Naive thymus-derived CD4-positive, alpha-beta T cell (primary cell): ENCODE results near the gene MRPL12. TPM values are rescaled to one million over a fixed set of nuclear protein-coding genes. Genes with fewer than 3 reads are reported as not detected.
"Not testable (repeated sequence)": the region's sequence is repeated elsewhere in the genome, so short reads cannot be mapped to it uniquely, and the experiment has no call there.

ENCODE experiments used
- ATAC-seq: fragments of 150-1000 bp; cut with Tn5 transposase; 2 replicates; pipeline ENCODE4 v1.10.0; 2021; ENCODE audit warnings: mild to moderate bottlenecking, moderate library complexity
- CTCF ChIA-PET: fragments of 350-600 bp; sonication (Branson Sonifier 250); formaldehyde crosslinking; loops from one replicate; lab custom pipeline; 2021; ENCODE audit warnings: antibody characterized with exemption; lab: Charles Lee
- POLR2A ChIA-PET: fragments of 350-600 bp; sonication (Branson Sonifier 250); formaldehyde crosslinking; loops from one replicate; lab custom pipeline; 2021; ENCODE audit warnings: antibody characterized with exemption, inconsistent platforms; lab: Charles Lee
- DNase-seq, 9 donors: peaks; one replicate each; pipeline versions ENCODE4 v3.0.0 to v3.0.0-alpha.2; 2020 to 2022; ENCODE audit warnings: mixed read lengths in 1 of 9
- H3K27ac ChIP-seq: one replicate; pipeline ENCODE4 v1.7.0; 2013; ENCODE audit warnings: mild to moderate bottlenecking, low read depth, low read length, moderate library complexity
- H3K27me3 ChIP-seq, 2 donors: one replicate each; pipeline ENCODE4 v1.7.0; 2013; ENCODE audit warnings: low read length in 2 of 2, mild to moderate bottlenecking in 2 of 2, moderate library complexity in 2 of 2; ENCODE audit not compliant: control insufficient read depth in 2 of 2, insufficient read depth in 2 of 2
- H3K36me3 ChIP-seq, 3 experiments: 1 replicate in 2 of 3; 2 replicates in 1 of 3; pipeline ENCODE4 v1.7.0; 2013; ENCODE audit warnings: low read length in 3 of 3, mild to moderate bottlenecking in 3 of 3, moderate library complexity in 1 of 3; ENCODE audit not compliant: insufficient read depth in 3 of 3, control insufficient read depth in 2 of 3
- H3K4me1 ChIP-seq, 2 donors: one replicate each; pipeline ENCODE4 v1.7.0; 2013; ENCODE audit warnings: low read length in 2 of 2, mild to moderate bottlenecking in 2 of 2, moderate library complexity in 1 of 2; ENCODE audit not compliant: control insufficient read depth in 2 of 2, insufficient read depth in 2 of 2
- H3K4me3 ChIP-seq: 2 replicates; pipeline ENCODE4 v1.7.0; 2013; ENCODE audit warnings: mild to moderate bottlenecking, low read length
- H3K9me3 ChIP-seq, 3 experiments: 1 replicate in 2 of 3; 2 replicates in 1 of 3; pipeline ENCODE4 v1.7.0; 2013; ENCODE audit warnings: low read length in 3 of 3; ENCODE audit not compliant: control insufficient read depth in 2 of 3
- H3K27ac Mint-ChIP-seq, 9 donors: one replicate each; pipeline ENCODE4 v1.8.0; 2020 to 2022; ENCODE audit warnings: mixed read lengths in 9 of 9, mild to moderate bottlenecking in 8 of 9, moderate library complexity in 5 of 9, inconsistent platforms in 2 of 9
- H3K27me3 Mint-ChIP-seq, 5 donors: one replicate each; pipeline ENCODE4 v1.8.0; 2021 to 2022; ENCODE audit warnings: mixed read lengths in 5 of 5, mild to moderate bottlenecking in 1 of 5
- H3K36me3 Mint-ChIP-seq, 5 donors: one replicate each; pipeline ENCODE4 v1.8.0; 2020 to 2022; ENCODE audit warnings: mixed read lengths in 5 of 5, mild to moderate bottlenecking in 3 of 5, inconsistent platforms in 1 of 5
- H3K4me1 Mint-ChIP-seq, 7 donors: one replicate each; pipeline ENCODE4 v1.8.0; 2020 to 2022; ENCODE audit warnings: mixed read lengths in 7 of 7, mild to moderate bottlenecking in 3 of 7, inconsistent platforms in 1 of 7
- H3K4me3 Mint-ChIP-seq, 10 donors: one replicate each; pipeline ENCODE4 v1.8.0; 2020 to 2022; ENCODE audit warnings: mild to moderate bottlenecking in 10 of 10, mixed read lengths in 10 of 10, moderate library complexity in 6 of 10, inconsistent platforms in 2 of 10
- H3K9me3 Mint-ChIP-seq, 11 donors: one replicate each; pipeline ENCODE4 v1.8.0; 2020 to 2022; ENCODE audit warnings: mixed read lengths in 11 of 11, mild to moderate bottlenecking in 4 of 11, inconsistent platforms in 1 of 11, moderate library complexity in 1 of 11
- intact Hi-C, 2 donors: fragments of 100-400 bp; cut with micrococcal nuclease; formaldehyde crosslinking; loops; one replicate each; pipeline ENCODE4 v1.15.1; 2023
- polyA plus RNA-seq, 2 donors: library from polyadenylated mRNA; unstranded; fragments of 300-500 nt; fragmentation: Illumina TruSeq; gene quantifications; one replicate each; pipeline ENCODE4 v1.2.3, GENCODE V29; 2021
- total RNA-seq, 6 experiments: library from RNA in 5 of 6; stranded (reverse) in 5 of 6; gene quantifications; 1 replicate in 5 of 6; 2 replicates in 1 of 6; pipeline ENCODE4 v1.2.3 and lab custom pipeline; 2021 to 2026

The MRPL12 gene
- total and polyA plus RNA-seq, 7 experiments from 2014 or later: 21.3 to 83.8 (median 27.4) TPM

- ATAC-seq (no peak), DNase-seq (no peak)
- Histone ChIP-seq H3K4me3 (no peak overlapping the region), H3K36me3 (no peaks in the 10 kb centered on the region), H3K4me1 (no peaks in the 10 kb centered on the region), H3K9me3 (no peaks in the 10 kb centered on the region), H3K27ac (no peak overlapping the region), H3K27me3 (peaks cover 0 to 2% of the 10 kb centered on the region in 2 donors)
- CTCF ChIA-PET: interaction anchor here (1.0 kb wide), 1 partner anchor 74 kb away, joined by 3 read pairs; no protein-coding TSS in a partner anchor
- intact Hi-C loops: no loop called here
- peaks cover 0 to 2% (median 0%) of the 10 kb centered on the region in 11 donors for H3K9me3 Mint-ChIP-seq
- H3K27me3 Mint-ChIP-seq: peaks cover 17 to 35% (median 26%) of the 10 kb centered on the region in 5 donors
- no peaks in the 10 kb centered on the region for H3K36me3 Mint-ChIP-seq
- no peak overlapping the region for H3K4me3 Mint-ChIP-seq
- H3K4me1 Mint-ChIP-seq: peaks cover 4 to 11% (median 8%) of the 10 kb centered on the region in 7 donors
- POLR2A ChIA-PET: no interaction called here
- no peak overlapping the region for H3K27ac Mint-ChIP-seq
These were observed 31.5 kb downstream of the MRPL12 start for GRCh38 chr17:81734405-81735263.

GRCh38 chr17:81735264-81736102, 32.3 kb downstream of the MRPL12 start:
- CTCF ChIA-PET: interaction anchor here (1.0 kb wide), 1 partner anchor 73 kb away, joined by 3 read pairs; no protein-coding TSS in a partner anchor
- Mint-ChIP-seq H3K4me1 (peaks cover 4 to 11% (median 8%) of the 10 kb centered on the region in 7 donors), H3K9me3 (peaks cover 0 to 2% (median 0%) of the 10 kb centered on the region in 11 donors), H3K4me3 (peak overlapping the region in 8 of 10 donors; percentile 30 to 88 (median 58)), H3K27ac (peak overlapping the region in 2 of 9 donors; percentile 50 to 77), H3K36me3 (no peaks in the 10 kb centered on the region), H3K27me3 (peaks cover 17 to 35% (median 26%) of the 10 kb centered on the region in 5 donors)
- Histone ChIP-seq H3K36me3 (no peaks in the 10 kb centered on the region), H3K27me3 (peaks cover 0 to 2% of the 10 kb centered on the region in 2 donors), H3K4me1 (no peaks in the 10 kb centered on the region), H3K9me3 (no peaks in the 10 kb centered on the region), H3K27ac (no peak overlapping the region), H3K4me3 (no peak overlapping the region)
- intact Hi-C loops: no loop called here
- ATAC-seq (peak; percentile 75), DNase-seq (no peak)
- POLR2A ChIA-PET: no interaction called here

GRCh38 chr17:81737947-81738800, 35.0 kb downstream of the MRPL12 start:
- no peaks in the 10 kb centered on the region for H3K36me3 ChIP-seq
- POLR2A ChIA-PET: no interaction called here
- H3K4me1 ChIP-seq: no peaks in the 10 kb centered on the region
- H3K9me3 ChIP-seq: no peaks in the 10 kb centered on the region
- no peaks in the 10 kb centered on the region for H3K36me3 Mint-ChIP-seq
- peaks cover 0 to 2% (median 0%) of the 10 kb centered on the region in 11 donors for H3K9me3 Mint-ChIP-seq
- CTCF ChIA-PET: no interaction called here
- peaks cover 0 to 3% of the 10 kb centered on the region in 2 donors for H3K27me3 ChIP-seq
- no peak overlapping the region for H3K27ac ChIP-seq
- no peak overlapping the region for H3K4me3 ChIP-seq
- H3K27me3 Mint-ChIP-seq: peaks cover 5 to 26% (median 13%) of the 10 kb centered on the region in 5 donors
- DNase-seq (no peak), ATAC-seq (no peak)
- intact Hi-C loops: no loop called here
- no peak overlapping the region for H3K27ac Mint-ChIP-seq
- H3K4me3 Mint-ChIP-seq: no peak overlapping the region
- H3K4me1 Mint-ChIP-seq: peaks cover 4 to 17% (median 10%) of the 10 kb centered on the region in 7 donors

- peaks cover 4 to 12% (median 6%) of the 10 kb centered on the region in 7 donors for H3K4me1 Mint-ChIP-seq
- Histone ChIP-seq H3K27me3 (peaks cover 0 to 3% of the 10 kb centered on the region in 2 donors), H3K4me1 (no peaks in the 10 kb centered on the region), H3K27ac (no peak overlapping the region), H3K4me3 (no peak overlapping the region), H3K9me3 (no peaks in the 10 kb centered on the region), H3K36me3 (no peaks in the 10 kb centered on the region)
- peaks cover 0 to 2% (median 0%) of the 10 kb centered on the region in 11 donors for H3K9me3 Mint-ChIP-seq
- ChIA-PET POLR2A (no interaction called here), CTCF (no interaction called here)
- no peak overlapping the region for H3K4me3 Mint-ChIP-seq
- no peak for ATAC-seq
- peaks cover 5 to 24% (median 7%) of the 10 kb centered on the region in 5 donors for H3K27me3 Mint-ChIP-seq
- H3K36me3 Mint-ChIP-seq: no peaks in the 10 kb centered on the region
- H3K27ac Mint-ChIP-seq: no peak overlapping the region
- no peak for DNase-seq
- intact Hi-C loops: no loop called here
These were observed 35.7 kb downstream of the MRPL12 start for GRCh38 chr17:81738801-81739393.

- H3K4me1 ChIP-seq, H3K9me3 Mint-ChIP-seq, intact Hi-C loops, ATAC-seq, H3K9me3 ChIP-seq, DNase-seq, H3K27me3 ChIP-seq, H3K27ac Mint-ChIP-seq, H3K4me3 ChIP-seq, H3K27ac ChIP-seq, H3K36me3 ChIP-seq, H3K36me3 Mint-ChIP-seq, H3K4me3 Mint-ChIP-seq, POLR2A ChIA-PET, CTCF ChIA-PET: not testable (repeated sequence)
- Mint-ChIP-seq H3K4me1 (peaks cover 4 to 12% (median 6%) of the 10 kb centered on the region in 7 donors), H3K27me3 (peaks cover 5 to 24% (median 6%) of the 10 kb centered on the region in 5 donors)
These were observed 36.4 kb downstream of the MRPL12 start for GRCh38 chr17:81739593-81739992.
